Keratinocyte (primary cell): ENCODE data around the gene PAM16. TPM values are rescaled to one million over a fixed set of nuclear protein-coding genes. Genes with fewer than 3 reads are reported as not detected.
A peak's percentile ranks its signal among the peaks of the same experiment; 100 is the strongest.

Experiments used
- DNase-seq: peaks from one replicate; pipeline ENCODE4 v3.0.0-alpha.2; 2011; ENCODE audit warnings: low read depth, missing footprints, low spot score
- FAIRE-seq: peaks from 2 replicates; lab custom pipeline; 2011; peaks lifted over from hg19 to GRCh38; lab: Jason Lieb, UNC
- H2AFZ ChIP-seq: 2 replicates; pipeline ENCODE4 v1.6.0; 2012; ENCODE audit warnings: low read length, control low read depth, inconsistent platforms; ENCODE audit not compliant: control insufficient read depth
- H3K27ac ChIP-seq: 2 replicates; pipeline ENCODE4 v1.5.1; 2011; ENCODE audit warnings: low read length; ENCODE audit not compliant: control insufficient read depth, insufficient read depth
- H3K27me3 ChIP-seq: 3 replicates; pipeline ENCODE4 v1.6.0; 2011; ENCODE audit warnings: low read length; ENCODE audit not compliant: control insufficient read depth, insufficient read depth; ENCODE audit errors: extremely low read depth
- H3K36me3 ChIP-seq, 2 experiments: 2 replicates in 1 of 2; 3 replicates in 1 of 2; pipeline ENCODE4 v1.5.1; 2011; ENCODE audit warnings: low read length in 2 of 2, mild to moderate bottlenecking in 1 of 2; ENCODE audit not compliant: control insufficient read depth in 2 of 2, insufficient read depth in 2 of 2; ENCODE audit errors: extremely low read depth in 1 of 2
- H3K4me1 ChIP-seq: 3 replicates; pipeline ENCODE4 v1.5.1; 2011; ENCODE audit warnings: low read length; ENCODE audit not compliant: control insufficient read depth, insufficient read depth; ENCODE audit errors: extremely low read depth
- H3K4me2 ChIP-seq: 3 replicates; pipeline ENCODE4 v1.6.0; 2011; ENCODE audit warnings: low read depth, low read length; ENCODE audit not compliant: control insufficient read depth, insufficient read depth; ENCODE audit errors: extremely low read depth
- H3K4me3 ChIP-seq, 3 experiments: fragments of 200-600 bp in 1 of 3; sonication (generic) in 1 of 3; 2 replicates in 2 of 3; 3 replicates in 1 of 3; pipeline ENCODE4 v1.5.1; 2011 to 2016; ENCODE audit warnings: low read length in 3 of 3, mild to moderate bottlenecking in 3 of 3, control low read depth in 2 of 3, inconsistent platforms in 1 of 3, low read depth in 1 of 3, mixed read lengths in 1 of 3, mixed run types in 1 of 3, moderate library complexity in 1 of 3; ENCODE audit not compliant: control insufficient read depth in 2 of 3, insufficient read depth in 2 of 3; ENCODE audit errors: extremely low read depth in 1 of 3
- H3K79me2 ChIP-seq: 2 replicates; pipeline ENCODE4 v1.6.0; 2012; ENCODE audit warnings: low read length; ENCODE audit not compliant: control insufficient read depth, insufficient read depth
- H3K9ac ChIP-seq: 3 replicates; pipeline ENCODE4 v1.6.0; 2011; ENCODE audit warnings: low read length; ENCODE audit not compliant: control insufficient read depth, insufficient read depth; ENCODE audit errors: extremely low read depth
- H3K9me1 ChIP-seq: 3 replicates; pipeline ENCODE4 v1.6.0; 2011; ENCODE audit warnings: low read length; ENCODE audit not compliant: control insufficient read depth, insufficient read depth; ENCODE audit errors: extremely low read depth
- H3K9me3 ChIP-seq: 2 replicates; pipeline ENCODE4 v1.5.1; 2012; ENCODE audit warnings: low read depth, low read length; ENCODE audit not compliant: control insufficient read depth
- H4K20me1 ChIP-seq: 3 replicates; pipeline ENCODE4 v1.6.0; 2011; ENCODE audit warnings: low read length; ENCODE audit not compliant: control insufficient read depth, insufficient read depth; ENCODE audit errors: extremely low read depth
- EZH2 ChIP-seq: IDR thresholded peaks from one replicate; pipeline ENCODE4 v1.6.1; 2012; ENCODE audit warnings: inconsistent platforms, mild to moderate bottlenecking, low read length, moderate library complexity
- dilution Hi-C: fragments of 300-500 bp; cut with MboI; formaldehyde crosslinking; loops from one replicate; pipeline ENCODE4 v1.7.0; 2020; ENCODE audit warnings: low sequenced_read_pairs; ENCODE audit not compliant: extremely low pct_ligation_motif_present
- polyA minus RNA-seq, 3 experiments: library from RNA; depleted of rRNA, polyadenylated mRNA; stranded (reverse); fragments of >200 nt; gene quantifications; 1 replicate in 1 of 3; 2 replicates in 1 of 3; 3 replicates in 1 of 3; pipeline ENCODE4 v1.2.3, GENCODE V29; 2011
- polyA plus RNA-seq, 5 experiments: library from polyadenylated mRNA; depleted of rRNA in 3 of 5; stranded (reverse) in 3 of 5; stranded (forward) in 1 of 5; unstranded in 1 of 5; fragments of >200 nt; gene quantifications; 1 replicate in 1 of 5; 2 replicates in 3 of 5; 3 replicates in 1 of 5; pipeline versions ENCODE4 v1.2.1 to v1.2.3, GENCODE V29; 2011 to 2012; ENCODE audit warnings: missing spikeins in 2 of 5, low read depth in 1 of 5, low replicate concordance in 1 of 5
- TF ChIP-seq, protein P1 (sequence below), 3 experiments: IDR thresholded peaks in 1 of 3; conservative IDR thresholded peaks in 1 of 3; optimal IDR thresholded peaks in 1 of 3; 2 replicates in 2 of 3; 3 replicates in 1 of 3; pipeline versions ENCODE3 to v1.5.1; 2011; ENCODE audit warnings: low read length in 3 of 3, mild to moderate bottlenecking in 3 of 3, moderate library complexity in 2 of 3, control low read depth in 1 of 3, inconsistent platforms in 1 of 3; ENCODE audit not compliant: insufficient read depth in 2 of 3; ENCODE audit errors: extremely low read depth in 1 of 3

Gene PAM16
- 25.0 to 41.2 TPM (median 32.7 TPM) in 3 replicates for polyA plus RNA-seq
- 22.4 TPM for polyA plus RNA-seq (2011; ENCODE audit: low read depth)
- polyA plus RNA-seq (2011; cell fraction: cytosol; rRNA removed): 15.6 and 27.6 TPM in 2 replicates
- 29.2 and 38.2 TPM in 2 replicates for polyA plus RNA-seq (2011; cell fraction: nucleus; rRNA removed)
- 33.9 and 36.4 TPM in 2 replicates for polyA plus RNA-seq (2012; ENCODE audit: low replicate concordance)
- polyA minus RNA-seq: 7.3 to 8.6 TPM (median 8.0 TPM) in 3 replicates
- 15.9 TPM for polyA minus RNA-seq (2011; cell fraction: cytosol; rRNA and poly(A)+ RNA removed)
- 9.5 and 11.3 TPM in 2 replicates for polyA minus RNA-seq (2011; cell fraction: nucleus; rRNA and poly(A)+ RNA removed)

DNA sequence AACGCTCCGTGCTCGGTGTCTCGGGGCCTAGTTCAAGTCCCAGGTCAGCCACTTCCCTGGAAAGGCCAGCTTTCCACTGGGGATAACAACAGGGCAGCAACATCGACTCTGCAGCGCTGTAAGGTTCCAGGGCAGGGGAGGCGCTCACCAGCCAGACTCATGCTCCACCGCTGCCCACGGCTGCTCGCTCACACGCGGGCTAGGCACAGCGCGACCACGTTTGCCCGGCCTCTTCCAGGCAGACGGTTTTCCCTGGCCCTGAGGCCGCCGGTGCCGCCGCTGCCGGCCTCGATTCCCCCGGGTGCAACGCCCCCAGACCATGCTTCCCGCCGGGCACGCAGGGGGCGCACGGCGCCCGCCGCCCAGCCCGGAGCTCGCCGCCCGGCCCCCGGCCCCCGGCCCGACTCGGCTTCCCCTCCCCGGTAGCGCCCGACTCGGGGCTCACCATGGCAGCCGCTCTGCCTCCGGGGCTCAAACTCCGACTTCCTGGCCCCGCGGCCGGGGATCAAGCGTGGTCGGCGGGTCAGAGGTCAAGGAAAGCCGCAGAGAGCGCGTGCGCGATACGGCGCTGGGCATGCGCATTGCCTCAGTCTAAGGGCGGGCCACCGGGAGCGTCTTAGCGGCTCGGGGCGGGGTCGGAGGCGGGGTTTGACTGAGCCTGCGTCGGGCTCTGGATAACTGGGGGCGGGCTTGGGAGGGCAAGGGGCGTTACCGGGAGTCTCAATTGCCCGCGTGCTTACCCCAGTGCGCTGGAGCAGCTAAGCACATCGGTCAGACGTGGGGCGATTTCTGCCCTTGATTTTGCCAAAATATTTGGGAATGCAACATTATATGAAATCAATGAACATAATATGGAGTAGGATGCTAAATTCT is at the start of gene PAM16:
TSS of gene PAM16 (minus strand) at position 535 of the 873 bp plus-strand sequence. CDS start at position 448, 87 bp downstream.
- H3K27me3 ChIP-seq: no peaks in the 10 kb centered on the region
- DNase-seq (no peak), FAIRE-seq (no peak)
- H3K9me1 ChIP-seq: no peaks in the 10 kb centered on the region
- H3K79me2 ChIP-seq: peaks cover 43% of the 10 kb centered on the region
- H2AFZ ChIP-seq: peak within 1 kb of the TSS; percentile 43
- TF ChIP-seq, protein P1, sequence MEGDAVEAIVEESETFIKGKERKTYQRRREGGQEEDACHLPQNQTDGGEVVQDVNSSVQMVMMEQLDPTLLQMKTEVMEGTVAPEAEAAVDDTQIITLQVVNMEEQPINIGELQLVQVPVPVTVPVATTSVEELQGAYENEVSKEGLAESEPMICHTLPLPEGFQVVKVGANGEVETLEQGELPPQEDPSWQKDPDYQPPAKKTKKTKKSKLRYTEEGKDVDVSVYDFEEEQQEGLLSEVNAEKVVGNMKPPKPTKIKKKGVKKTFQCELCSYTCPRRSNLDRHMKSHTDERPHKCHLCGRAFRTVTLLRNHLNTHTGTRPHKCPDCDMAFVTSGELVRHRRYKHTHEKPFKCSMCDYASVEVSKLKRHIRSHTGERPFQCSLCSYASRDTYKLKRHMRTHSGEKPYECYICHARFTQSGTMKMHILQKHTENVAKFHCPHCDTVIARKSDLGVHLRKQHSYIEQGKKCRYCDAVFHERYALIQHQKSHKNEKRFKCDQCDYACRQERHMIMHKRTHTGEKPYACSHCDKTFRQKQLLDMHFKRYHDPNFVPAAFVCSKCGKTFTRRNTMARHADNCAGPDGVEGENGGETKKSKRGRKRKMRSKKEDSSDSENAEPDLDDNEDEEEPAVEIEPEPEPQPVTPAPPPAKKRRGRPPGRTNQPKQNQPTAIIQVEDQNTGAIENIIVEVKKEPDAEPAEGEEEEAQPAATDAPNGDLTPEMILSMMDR (optimal IDR thresholded peaks at IDR 0.05 in 1 of 3, IDR thresholded peaks at IDR 0.05 in 1 of 3, conservative IDR thresholded peaks at IDR 0.05 in 1 of 3; ENCODE audit: extremely low read depth in 1 of 3, insufficient read depth in 2 of 3, low read length in 3 of 3): peak in 2 of 3 experiments; percentile 5 to 33
- no peak for TF ChIP-seq EZH2
- peaks cover 13% of the 10 kb centered on the region for H3K4me1 ChIP-seq
- H3K36me3 ChIP-seq: peaks cover 0 to 10% of the 10 kb centered on the region in 2 experiments
- H4K20me1 ChIP-seq: peaks cover 2% of the 10 kb centered on the region
- peak within 1 kb of the TSS; percentile 58 for H3K27ac ChIP-seq
- H3K9me3 ChIP-seq: no peaks in the 10 kb centered on the region
- dilution Hi-C loops: no loop called here
- peak within 1 kb of the TSS; percentile 81 for H3K4me2 ChIP-seq
- H3K9ac ChIP-seq: peak within 1 kb of the TSS; percentile 86
- H3K4me3 ChIP-seq: peak within 1 kb of the TSS; percentile 61 to 80 (median 74)

DNA sequence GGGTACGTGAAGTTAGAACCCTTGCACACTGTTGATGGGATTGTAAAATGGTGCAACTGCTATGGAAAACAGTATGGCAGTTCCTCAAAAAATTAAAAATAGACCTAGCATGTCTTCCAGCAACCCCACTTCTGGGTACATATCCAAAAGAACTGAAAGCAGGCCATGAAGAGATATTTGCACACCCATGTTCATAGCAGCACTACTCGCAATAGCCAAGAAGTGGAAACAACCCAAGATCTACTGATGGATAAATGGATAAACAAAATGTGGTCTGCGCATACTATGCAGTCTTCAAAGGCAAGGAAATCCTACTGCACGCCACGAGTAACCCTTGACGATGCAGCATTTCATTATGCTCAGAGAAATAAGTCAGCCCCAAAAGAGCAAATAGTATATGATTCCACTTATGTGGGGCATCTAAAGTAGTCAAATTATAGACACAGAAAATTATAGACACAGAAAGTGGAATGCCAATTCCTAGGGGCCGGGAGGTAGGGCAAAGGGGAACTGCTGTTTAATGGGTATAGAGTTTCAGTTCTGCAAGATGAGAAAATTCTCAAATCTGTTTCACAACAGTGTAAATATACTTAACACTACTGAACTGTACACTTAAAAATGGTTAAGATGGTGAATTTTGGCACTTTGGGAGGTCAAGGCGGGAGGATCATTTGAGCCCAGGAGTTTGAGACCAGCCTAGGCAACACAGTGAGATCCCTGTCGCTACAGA is 48.0 kb upstream of the PAM16 start:
- no peak for TF ChIP-seq EZH2
- TF ChIP-seq, protein P1 (optimal IDR thresholded peaks at IDR 0.05 in 1 of 3, IDR thresholded peaks at IDR 0.05 in 1 of 3, conservative IDR thresholded peaks at IDR 0.05 in 1 of 3; ENCODE audit: extremely low read depth in 1 of 3, insufficient read depth in 2 of 3, low read length in 3 of 3): no peak
- Histone ChIP-seq H3K9me3 (no peaks in the 10 kb centered on the region), H2AFZ (no peak overlapping the region), H3K79me2 (no peaks in the 10 kb centered on the region), H3K4me1 (no peaks in the 10 kb centered on the region), H3K27ac (no peak overlapping the region), H3K4me3 (no peak overlapping the region), H3K9ac (no peak overlapping the region), H4K20me1 (no peaks in the 10 kb centered on the region), H3K36me3 (peaks cover 13 to 26% of the 10 kb centered on the region in 2 experiments), H3K9me1 (no peaks in the 10 kb centered on the region), H3K4me2 (no peak overlapping the region), H3K27me3 (no peaks in the 10 kb centered on the region)
- dilution Hi-C loops: no loop called here
- DNase-seq (no peak), FAIRE-seq (no peak)
